G401 (cell line): ENCODE results near the gene PLET1. TPM values are rescaled to one million over a fixed set of nuclear protein-coding genes. Genes with fewer than 3 reads are reported as not detected.
A peak's percentile ranks its signal among the peaks of the same experiment; 100 is the strongest.

ENCODE experiments used
- DNase-seq: peaks from one replicate; pipeline ENCODE4 v3.0.0-alpha.2; 2015; ENCODE audit warnings: low spot score
- in situ Hi-C: cut with HindIII; loops from 2 replicates; pipeline ENCODE4 v1.10.0; 2016; ENCODE audit warnings: low sequenced_read_pairs, mixed read lengths
- total RNA-seq: library from RNA; depleted of rRNA; stranded (reverse); fragments of >200 nt; shearing (Covaris generic); gene quantifications from 2 replicates; pipeline ENCODE4 v1.2.3, GENCODE V29; 2014

PLET1 gene
- total RNA-seq, 1 experiment from 2014 or later: not detected

- in situ Hi-C loops: no loop called here
- DNase-seq: peak; percentile 68
Observed at GRCh38 chr11:112255067-112255720, 5.5 kb downstream of the PLET1 start.

GRCh38 chr11:112253605-112254242, 6.9 kb downstream of the PLET1 start:
- DNase-seq: no peak
- in situ Hi-C loops: no loop called here

- in situ Hi-C loops: no loop called here
- DNase-seq: no peak
Observed at GRCh38 chr11:112249871-112250610, 10.6 kb downstream of the PLET1 start.

GRCh38 chr11:112248201-112248600, 12.5 kb downstream of the PLET1 start:
- in situ Hi-C loops: no loop called here
- no peak for DNase-seq

GRCh38 chr11:112247201-112247600, 13.5 kb downstream of the PLET1 start:
- no peak for DNase-seq
- in situ Hi-C loops: no loop called here

GRCh38 chr11:112241486-112241885, 19.2 kb downstream of the PLET1 start:
- in situ Hi-C loops: no loop called here
- no peak for DNase-seq

- in situ Hi-C loops: no loop called here
- DNase-seq: no peak
Observed at GRCh38 chr11:112238041-112238440, 22.6 kb downstream of the PLET1 start.

GRCh38 chr11:112237451-112237850, 23.2 kb downstream of the PLET1 start:
- in situ Hi-C loops: no loop called here
- DNase-seq: no peak

- DNase-seq: no peak
- in situ Hi-C loops: no loop called here
Observed at GRCh38 chr11:112235750-112236390, 24.8 kb downstream of the PLET1 start.

- no peak for DNase-seq
- in situ Hi-C loops: no loop called here
Observed at GRCh38 chr11:112231952-112232351, 28.7 kb downstream of the PLET1 start.

GRCh38 chr11:112229746-112230433, 30.8 kb downstream of the PLET1 start:
- in situ Hi-C loops: no loop called here
- no peak for DNase-seq

GRCh38 chr11:112229159-112229558, 31.5 kb downstream of the PLET1 start:
- in situ Hi-C loops: no loop called here
- DNase-seq: no peak

- in situ Hi-C loops: no loop called here
- DNase-seq: no peak
Observed at GRCh38 chr11:112228706-112229105, 32.0 kb downstream of the PLET1 start.

- peak; percentile 32 for DNase-seq
- in situ Hi-C loops: no loop called here
Observed at GRCh38 chr11:112227471-112227870, 33.2 kb downstream of the PLET1 start.

GRCh38 chr11:112226831-112227401, 33.7 kb downstream of the PLET1 start:
- DNase-seq: peak; percentile 63
- in situ Hi-C loops: no loop called here

- peak; percentile 89 for DNase-seq
- in situ Hi-C loops: no loop called here
Observed at GRCh38 chr11:112226062-112226830, 34.4 kb downstream of the PLET1 start, which contains the start of gene PTS. TSS of gene PTS (plus strand) at chr11:112226428. CDS start at chr11:112226444, 16 bp downstream.

- in situ Hi-C loops: no loop called here
- no peak for DNase-seq
Observed at GRCh38 chr11:112225753-112226061, 35.0 kb downstream of the PLET1 start.

- no peak for DNase-seq
- in situ Hi-C loops: no loop called here
Observed at GRCh38 chr11:112223754-112224532, 36.7 kb downstream of the PLET1 start.
